ENCODE data around the gene TIGD3.

The TIGD3 gene

GRCh38 chr11:65375012-65375411 lies 20.5 kb downstream of the TIGD3 start:
- DNase-seq = no peak

GRCh38 chr11:65376138-65376713 lies 21.7 kb downstream of the TIGD3 start:
- no peak for DNase-seq

- no peak for DNase-seq
Observed at GRCh38 chr11:65377036-65377435, 22.5 kb downstream of the TIGD3 start.

- no peak for DNase-seq
Observed at GRCh38 chr11:65377777-65378176, 23.2 kb downstream of the TIGD3 start.

- DNase-seq = no peak
Observed at GRCh38 chr11:65378208-65378927, 23.8 kb downstream of the TIGD3 start.

- no peak for DNase-seq
Observed at GRCh38 chr11:65378928-65379638, 24.5 kb downstream of the TIGD3 start.

GRCh38 chr11:65379698-65380459 lies 25.3 kb downstream of the TIGD3 start:
- DNase-seq = no peak

- no peak for DNase-seq
Observed at GRCh38 chr11:65380460-65381119, 26.0 kb downstream of the TIGD3 start.

GRCh38 chr11:65381716-65382032 lies 27.1 kb downstream of the TIGD3 start:
- peak; percentile 51 for DNase-seq

- DNase-seq = peak; percentile 99
Observed at GRCh38 chr11:65382033-65382803, 27.7 kb downstream of the TIGD3 start, which contains the start of gene SLC25A45. Gene SLC25A45 (minus strand): TSS chr11:65382646. CDS start chr11:65381951, 695 bp downstream.

- no peak for DNase-seq
Observed at GRCh38 chr11:65382804-65383368, 28.3 kb downstream of the TIGD3 start.

GRCh38 chr11:65383778-65384177 lies 29.2 kb downstream of the TIGD3 start:
- no peak for DNase-seq

- peak; percentile 38 for DNase-seq
Observed at GRCh38 chr11:65384301-65384889, 29.8 kb downstream of the TIGD3 start.

- peak; percentile 85 for DNase-seq
Observed at GRCh38 chr11:65386307-65387140, 32.0 kb downstream of the TIGD3 start, which contains the start of gene FRMD8. Gene FRMD8 (plus strand): TSS chr11:65386637. CDS start chr11:65387037, 400 bp downstream.

- DNase-seq = no peak
Observed at GRCh38 chr11:65388731-65389130, 34.2 kb downstream of the TIGD3 start.

- no peak for DNase-seq
Observed at GRCh38 chr11:65389294-65389980, 34.9 kb downstream of the TIGD3 start.

GRCh38 chr11:65390099-65390941 lies 35.8 kb downstream of the TIGD3 start:
- DNase-seq = no peak

- no peak for DNase-seq
Observed at GRCh38 chr11:65390996-65391395, 36.4 kb downstream of the TIGD3 start.

Measured in CD4-positive, alpha-beta T cell treated with Interleukin-4 for 4 hours (primary cell).